Cardiac septum (tissue), 1 donor: ENCODE measurements around the gene CEP131. TPM values are rescaled to one million over a fixed set of nuclear protein-coding genes. Genes with fewer than 3 reads are reported as not detected.

Experiments
- DNase-seq: peaks from one replicate; pipeline ENCODE4 v3.0.0-alpha.2; 2020; ENCODE audit warnings: low spot score
- intact Hi-C: fragments of 100-400 bp; cut with DNase I; formaldehyde crosslinking; loops from one replicate; pipeline ENCODE4 v1.14.0; 2022
- total RNA-seq: library from RNA; stranded (reverse); fragmentation: NEBNext Ultra II Directional; extraction: Animal tissue kit (Norgen Biotek cat#: 25700); gene quantifications from one replicate; pipeline ENCODE4 v1.2.1, GENCODE V29; 2021
- donor health status: DM: no; HTN: no; CAD: no.

CEP131 gene
- total RNA-seq, 1 donor from 2014 or later = 6.8 TPM

- DNase-seq = no peak
- intact Hi-C loops = no loop called here
Observed at GRCh38 chr17:81193470-81194224, 29.1 kb downstream of the CEP131 start.

GRCh38 chr17:81193051-81193410 lies 29.7 kb downstream of the CEP131 start:
- intact Hi-C loops = no loop called here

GRCh38 chr17:81192386-81193050 lies 30.2 kb downstream of the CEP131 start:
- intact Hi-C loops = no loop called here
- DNase-seq = no peak

More at GRCh38 chr17:81193051-81193410, 29.7 kb downstream of the CEP131 start:
- DNase-seq = no peak

- intact Hi-C loops = no loop called here
- DNase-seq = no peak
Observed at GRCh38 chr17:81191646-81192045, 31.1 kb downstream of the CEP131 start.

DNA sequence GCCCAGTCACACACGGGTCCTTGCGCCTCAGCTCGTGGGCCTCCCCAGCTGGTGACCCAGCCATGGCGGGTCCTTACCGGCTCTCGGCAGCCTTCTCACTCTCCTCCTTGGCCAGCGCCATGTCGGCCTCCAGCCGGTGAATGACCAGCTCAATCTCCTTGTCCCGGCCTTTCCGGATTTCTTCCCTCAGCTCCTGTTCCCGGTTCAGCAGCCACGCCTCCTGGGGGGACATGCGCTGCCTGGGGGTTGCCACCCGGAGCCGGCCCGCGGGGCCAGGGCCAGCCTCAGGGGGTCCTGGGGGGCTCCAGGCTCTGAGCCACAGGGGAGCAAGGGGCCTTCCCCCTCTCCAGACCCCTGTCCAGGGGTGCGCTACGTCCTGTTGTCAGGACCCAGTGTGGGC lies 31.6 kb downstream of the CEP131 start:
- DNase-seq = no peak
- intact Hi-C loops = no loop called here

- intact Hi-C loops = no loop called here
- DNase-seq = no peak
Observed at GRCh38 chr17:81190591-81190990, 32.2 kb downstream of the CEP131 start.

DNA sequence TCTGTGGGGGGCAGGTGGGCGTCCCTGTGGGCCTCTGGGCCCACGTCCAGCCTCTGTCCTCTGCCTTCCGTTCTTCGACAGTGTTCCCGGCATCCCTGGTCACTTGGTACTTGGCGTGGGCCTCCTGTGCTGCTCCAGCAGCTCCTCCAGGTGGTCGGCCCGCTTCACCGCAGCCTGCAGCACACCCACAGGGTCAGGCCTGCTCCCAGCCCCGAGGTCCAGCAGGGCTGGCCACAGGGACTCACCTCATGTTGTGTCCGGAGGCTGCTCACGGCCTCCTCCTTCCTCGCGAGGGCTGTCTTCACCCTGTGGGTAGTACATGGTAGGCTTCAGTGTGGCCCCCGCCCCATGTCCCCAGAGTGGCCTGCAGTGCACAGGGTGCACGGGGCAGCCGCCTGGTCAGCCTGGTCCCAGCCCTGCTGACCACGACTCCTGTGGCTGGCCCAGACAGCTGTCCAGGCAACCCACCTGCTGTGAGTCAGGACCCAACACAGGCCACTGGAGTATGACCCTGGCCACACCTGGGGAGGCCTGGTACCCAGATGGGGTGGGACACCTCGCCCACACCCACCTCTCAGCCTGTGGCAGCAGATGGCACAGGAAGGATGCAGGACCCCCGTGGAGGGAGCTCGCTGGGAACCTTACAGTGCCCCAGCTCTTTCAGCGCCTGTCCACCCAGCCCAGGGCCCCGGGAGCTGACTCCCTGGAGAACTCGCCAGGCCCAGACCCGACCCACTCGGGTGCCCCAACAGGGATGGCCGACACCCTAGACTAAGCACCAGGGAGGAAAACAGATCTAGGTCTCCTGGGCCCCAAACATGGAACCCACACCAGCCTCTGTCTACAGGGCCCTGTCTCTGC lies 32.9 kb downstream of the CEP131 start:
- DNase-seq = no peak
- intact Hi-C loops = no loop called here

- intact Hi-C loops = no loop called here
Observed at GRCh38 chr17:81189016-81189415, 33.7 kb downstream of the CEP131 start.

DNA sequence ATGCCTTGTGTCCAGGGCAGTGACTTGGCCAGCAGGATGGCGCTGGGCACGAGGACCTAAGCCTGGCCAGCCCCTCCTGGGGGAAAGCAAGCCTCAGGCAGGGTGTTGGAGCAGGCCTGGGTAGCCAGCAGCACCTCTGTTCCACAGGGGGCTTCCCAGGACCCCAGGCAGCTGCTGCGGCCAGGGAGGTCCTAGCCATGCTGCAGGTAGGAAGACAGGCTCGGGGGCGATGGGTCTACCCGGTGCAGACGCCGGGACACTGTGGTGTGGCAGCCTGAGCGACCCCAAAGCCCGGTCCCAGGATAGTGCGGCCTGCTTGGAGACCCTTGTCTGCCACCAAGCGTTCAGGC lies 34.3 kb downstream of the CEP131 start:
- DNase-seq = no peak
- intact Hi-C loops = no loop called here

More at GRCh38 chr17:81189016-81189415, 33.7 kb downstream of the CEP131 start:
- DNase-seq = no peak

GRCh38 chr17:81187586-81188490 lies 34.9 kb downstream of the CEP131 start:
- intact Hi-C loops = no loop called here
- DNase-seq = no peak

DNA sequence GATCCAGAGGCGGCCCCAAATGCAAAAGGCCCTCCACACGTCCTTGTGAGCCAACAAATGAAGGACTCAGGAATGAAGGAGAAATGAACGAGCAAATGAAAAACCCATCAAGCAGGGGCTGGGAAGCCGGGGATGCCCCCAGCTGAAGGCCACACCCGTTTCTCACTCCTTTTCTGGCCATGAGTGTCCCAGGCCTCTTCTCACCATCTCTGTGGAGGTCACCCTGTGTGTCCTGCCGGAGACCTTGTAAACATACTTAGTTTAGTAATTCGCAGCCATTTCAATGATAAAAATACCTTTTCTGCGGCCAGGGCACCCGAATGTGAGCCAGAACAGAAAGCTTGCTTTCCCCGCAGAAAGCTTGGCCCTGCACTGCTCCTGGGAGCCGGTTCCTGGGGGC lies 35.6 kb downstream of the CEP131 start:
- intact Hi-C loops = no loop called here
- no peak for DNase-seq

- intact Hi-C loops = no loop called here
- no peak for DNase-seq
Observed at GRCh38 chr17:81186203-81186602, 36.6 kb downstream of the CEP131 start.

DNA sequence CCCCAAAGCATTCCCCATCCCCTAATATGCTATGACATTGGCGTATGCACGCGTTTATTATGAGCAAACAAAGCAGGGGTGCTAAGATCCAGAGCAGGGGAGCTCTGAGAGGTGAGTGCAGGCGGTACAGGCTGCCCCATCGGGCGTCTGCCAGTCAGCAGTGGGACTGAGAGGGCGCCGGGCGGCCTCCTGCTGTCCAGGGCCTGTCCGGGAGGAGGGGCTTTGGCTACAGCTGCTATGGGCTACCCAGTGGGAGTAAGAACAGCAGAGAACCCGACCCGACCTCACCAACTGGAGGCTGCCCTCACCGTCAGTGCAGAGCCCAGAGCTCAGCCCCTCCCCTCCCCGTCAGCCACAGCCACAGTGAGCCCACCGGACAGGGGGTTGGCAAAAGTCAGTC lies 38.2 kb downstream of the CEP131 start:
- intact Hi-C loops = no loop called here
- DNase-seq = no peak

GRCh38 chr17:81183807-81184206 lies 39.0 kb downstream of the CEP131 start:
- intact Hi-C loops = no loop called here

DNA sequence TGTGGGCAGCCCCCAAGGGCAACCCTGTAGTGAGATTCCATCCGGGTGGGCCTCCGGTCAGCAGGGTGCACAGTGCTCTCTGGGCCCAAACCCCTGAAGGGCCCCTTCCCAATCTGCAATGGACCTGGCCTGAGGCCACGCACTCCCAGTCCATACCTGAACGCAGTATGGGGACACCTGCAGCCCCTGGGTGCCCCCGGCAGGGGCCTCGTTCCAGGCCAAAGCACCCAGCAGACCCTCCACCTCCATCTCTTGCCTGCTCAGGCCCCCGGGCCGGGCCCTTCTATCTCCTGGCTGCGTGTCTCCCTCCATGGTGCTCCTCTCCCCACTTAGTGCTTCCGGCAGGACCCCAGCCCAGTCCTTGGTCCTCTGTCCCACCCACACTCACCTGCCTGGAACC lies 39.4 kb downstream of the CEP131 start:
- no peak for DNase-seq
- intact Hi-C loops = no loop called here

More at GRCh38 chr17:81183807-81184206, 39.0 kb downstream of the CEP131 start:
- no peak for DNase-seq

DNA sequence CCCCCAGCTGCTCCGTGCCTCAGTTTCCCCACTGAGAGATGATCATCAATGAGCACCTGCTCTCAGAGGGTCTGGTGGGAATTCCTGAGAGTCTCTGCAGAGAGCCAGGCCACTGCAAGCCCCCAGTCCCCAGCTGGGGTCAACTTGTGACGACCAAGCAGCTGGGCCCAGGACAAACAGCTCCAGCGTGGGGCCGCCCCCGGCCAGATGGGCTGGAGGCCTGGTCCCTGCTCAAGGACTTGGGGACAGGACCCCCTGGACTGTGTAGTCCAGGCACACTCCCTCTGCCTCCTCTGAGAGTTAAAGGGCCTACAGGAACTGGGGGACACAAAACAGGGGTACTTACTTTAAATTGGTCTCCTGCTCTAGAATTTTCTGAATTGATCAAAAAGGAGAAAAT lies 40.2 kb downstream of the CEP131 start:
- no peak for DNase-seq
- intact Hi-C loops = no loop called here

- no peak for DNase-seq
- intact Hi-C loops = no loop called here
Observed at GRCh38 chr17:81181811-81182185, 41.0 kb downstream of the CEP131 start.

DNA sequence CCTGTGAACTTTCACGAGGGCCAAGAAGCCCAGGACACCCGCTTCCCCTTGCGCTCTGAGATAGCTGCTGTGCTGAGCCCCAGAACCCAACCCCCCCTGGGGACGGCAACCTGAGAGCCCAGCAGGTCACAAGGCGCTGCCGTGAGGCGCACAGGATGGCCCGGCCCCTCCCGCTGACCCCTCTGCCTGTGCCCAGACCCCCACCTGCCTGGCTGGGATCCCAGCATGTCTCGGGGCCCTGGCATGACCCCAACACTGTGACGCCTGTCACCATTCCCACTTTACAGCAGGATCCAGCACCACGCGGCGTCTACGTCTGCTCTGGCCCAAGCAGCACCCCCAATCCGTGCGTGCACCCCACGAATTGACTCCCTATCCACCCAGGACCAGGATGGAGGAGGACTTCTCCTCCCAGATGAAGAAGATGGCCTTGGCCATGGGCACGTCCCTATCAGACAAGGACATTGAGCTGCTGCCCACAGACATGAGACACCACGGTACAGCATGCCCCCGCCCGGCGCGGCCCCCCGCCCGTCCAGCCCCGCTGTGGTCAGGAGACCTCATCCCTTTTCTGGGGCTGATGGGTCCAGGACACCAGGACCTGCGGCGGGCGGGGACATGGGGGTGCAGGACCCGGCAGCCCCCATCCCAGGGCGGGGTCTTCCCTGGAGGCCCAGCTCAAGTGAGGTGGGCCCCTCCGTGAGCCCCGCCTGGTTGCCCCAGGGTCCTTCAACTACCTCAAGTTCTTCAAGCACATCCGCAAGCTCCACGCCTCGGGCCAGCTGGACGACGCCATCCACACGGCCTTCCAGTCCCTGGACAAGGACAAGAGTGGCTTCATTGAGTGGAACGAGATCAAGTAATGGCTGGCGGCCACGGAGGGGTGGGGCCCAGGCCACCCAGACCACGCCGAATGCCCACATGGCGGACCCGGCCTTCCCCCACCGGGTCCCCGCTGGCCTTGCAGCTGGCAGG lies 41.6 kb downstream of the CEP131 start:
- intact Hi-C loops = no loop called here
- no peak for DNase-seq
